GM03348 (cell line): Measurements from ENCODE around the gene CYB561D2.

Experiments used
- DNase-seq: peaks from one replicate; pipeline ENCODE4 v3.0.0; 2012; ENCODE audit warnings: low spot score

Gene CYB561D2

GRCh38 chr3:50392101-50392715 lies 41.5 kb downstream of the CYB561D2 start:
- DNase-seq = no peak

- no peak for DNase-seq
Measured at GRCh38 chr3:50393061-50393460, 42.4 kb downstream of the CYB561D2 start.

GRCh38 chr3:50395070-50395860 lies 44.6 kb downstream of the CYB561D2 start:
- no peak for DNase-seq

- no peak for DNase-seq
Measured at GRCh38 chr3:50396502-50396901, 45.8 kb downstream of the CYB561D2 start.

GRCh38 chr3:50401978-50402595 lies 51.4 kb downstream of the CYB561D2 start:
- DNase-seq = no peak
